Peyer's patch (tissue), 4 donors: ENCODE data around the gene NOS1.

Experiments used
- POLR2A ChIP-seq, 2 donors: fragments of 450-650 bp; IDR thresholded peaks; one replicate each; pipeline ENCODE4 v1.5.1; 2017; ENCODE audit warnings: antibody characterized with exemption in 2 of 2, mild to moderate bottlenecking in 2 of 2, moderate library complexity in 2 of 2
- TF ChIP-seq, protein P1 (sequence below), 6 experiments: fragments of 450-650 bp in 4 of 6; fragments of 200-600 bp in 2 of 6; sonication (generic) in 1 of 6; IDR thresholded peaks; one replicate each; pipeline ENCODE4 v1.5.1; 2017 to 2019; ENCODE audit warnings: antibody characterized with exemption in 6 of 6, mild to moderate bottlenecking in 3 of 6, moderate library complexity in 1 of 6

DNA sequence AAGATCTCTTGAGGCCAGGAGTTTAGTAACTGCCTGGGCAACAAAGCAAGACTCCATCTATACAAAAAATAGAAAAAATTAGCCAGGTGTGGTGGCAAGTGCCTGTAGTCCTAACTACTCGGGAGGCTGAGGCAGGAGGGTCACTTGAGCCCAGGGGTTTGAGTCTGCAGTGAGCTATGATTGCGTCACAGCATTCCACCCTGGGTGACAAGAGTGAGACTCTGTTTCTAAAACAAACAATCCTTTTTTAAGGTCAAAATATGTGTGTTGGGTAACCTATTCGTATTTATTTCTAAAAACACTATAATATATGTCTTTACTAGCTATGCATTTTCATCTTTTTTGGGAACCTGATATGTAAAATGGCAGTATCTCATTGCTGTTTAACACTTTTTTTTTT is 178.6 kb downstream of the NOS1 start:
- TF ChIP-seq, protein P1, sequence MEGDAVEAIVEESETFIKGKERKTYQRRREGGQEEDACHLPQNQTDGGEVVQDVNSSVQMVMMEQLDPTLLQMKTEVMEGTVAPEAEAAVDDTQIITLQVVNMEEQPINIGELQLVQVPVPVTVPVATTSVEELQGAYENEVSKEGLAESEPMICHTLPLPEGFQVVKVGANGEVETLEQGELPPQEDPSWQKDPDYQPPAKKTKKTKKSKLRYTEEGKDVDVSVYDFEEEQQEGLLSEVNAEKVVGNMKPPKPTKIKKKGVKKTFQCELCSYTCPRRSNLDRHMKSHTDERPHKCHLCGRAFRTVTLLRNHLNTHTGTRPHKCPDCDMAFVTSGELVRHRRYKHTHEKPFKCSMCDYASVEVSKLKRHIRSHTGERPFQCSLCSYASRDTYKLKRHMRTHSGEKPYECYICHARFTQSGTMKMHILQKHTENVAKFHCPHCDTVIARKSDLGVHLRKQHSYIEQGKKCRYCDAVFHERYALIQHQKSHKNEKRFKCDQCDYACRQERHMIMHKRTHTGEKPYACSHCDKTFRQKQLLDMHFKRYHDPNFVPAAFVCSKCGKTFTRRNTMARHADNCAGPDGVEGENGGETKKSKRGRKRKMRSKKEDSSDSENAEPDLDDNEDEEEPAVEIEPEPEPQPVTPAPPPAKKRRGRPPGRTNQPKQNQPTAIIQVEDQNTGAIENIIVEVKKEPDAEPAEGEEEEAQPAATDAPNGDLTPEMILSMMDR (IDR thresholded peaks at IDR 0.05) = no peak
- TF ChIP-seq POLR2A (IDR thresholded peaks at IDR 0.05) = no peak
